Measurements from ENCODE around the gene DLG2. TPM values are rescaled to one million over a fixed set of nuclear protein-coding genes. Genes with fewer than 3 reads are reported as not detected.

Gene DLG2
- total and polyA plus RNA-seq, 2 donors (not counting 3 experiments of a cell fraction or from before 2014, with no cell fraction given) = 0.15 to 1.1 TPM

GRCh38 chr11:85668157-85668556 is 41.0 kb upstream of the DLG2 start:
- Histone ChIP-seq H3K9me3 (replicated peaks; ENCODE audit: control insufficient read depth, insufficient read depth, low read length) (no peaks in the 10 kb centered on the region), H3K4me2 (ENCODE audit: insufficient read depth, low read length) (no peak overlapping the region), H3K9me1 (replicated peaks; ENCODE audit: control insufficient read depth, extremely low read depth, insufficient read depth, low read length) (no peaks in the 10 kb centered on the region), H3K79me2 (ENCODE audit: control insufficient read depth, insufficient read depth, low read length) (peaks cover 15% of the 10 kb centered on the region), H4K20me1 (replicated peaks; ENCODE audit: control insufficient read depth, extremely low read depth, insufficient read depth, low read length) (no peaks in the 10 kb centered on the region), H3K9ac (replicated peaks; ENCODE audit: extremely low read depth, insufficient read depth, low read length) (no peak overlapping the region), H3K27me3 (ENCODE audit: control insufficient read depth in 2 of 2, insufficient read depth in 2 of 2, low read length in 2 of 2) (peaks cover 2 to 3% of the 10 kb centered on the region in 2 experiments), H2AFZ (ENCODE audit: low read depth, low read length) (no peak overlapping the region), H3K27ac (ENCODE audit: insufficient read depth, low read depth, low read length) (no peak overlapping the region), H3K36me3 (ENCODE audit: control insufficient read depth in 2 of 2, extremely low read depth in 1 of 2, insufficient read depth in 2 of 2, low read length in 2 of 2) (no peaks in the 10 kb centered on the region), H3K4me3 (replicated peaks in 1 of 3; ENCODE audit: insufficient read depth in 1 of 3, low read depth in 1 of 3, low read length in 3 of 3) (no peak overlapping the region), H3K4me1 (ENCODE audit: control insufficient read depth, extremely low read depth, insufficient read depth, low read length) (no peaks in the 10 kb centered on the region)
- DNase-seq (ENCODE audit: low read depth, low spot score) (no peak), FAIRE-seq (no peak)
- CTCF ChIA-PET = interaction anchor here (0.6 to 0.9 kb wide), 2 partner anchors 17 to 141 kb away, joined by 3 to 5 read pairs; partner anchors contain the start of gene CCDC89
- TF ChIP-seq FOS (IDR thresholded peaks at IDR 0.05; ENCODE audit: borderline replicate concordance, insufficient read depth, low read length) = no peak
- TF ChIP-seq JUN (IDR thresholded peaks at IDR 0.05; ENCODE audit: borderline replicate concordance, insufficient read depth, insufficient read length, low read depth) = no peak
- TF ChIP-seq MAX (IDR thresholded peaks at IDR 0.05; ENCODE audit: insufficient read depth, insufficient read length) = no peak
- TF ChIP-seq CTCF (IDR thresholded peaks at IDR 0.05; ENCODE audit: extremely low read depth in 1 of 2, insufficient read depth in 1 of 2, low read depth in 1 of 2, low read length in 2 of 2) = no peak
- no peak for TF ChIP-seq POLR2A (IDR thresholded peaks at IDR 0.05; ENCODE audit: low read depth, low read length)
- TF ChIP-seq POLR2AphosphoS5 (IDR thresholded peaks at IDR 0.05; ENCODE audit: insufficient read depth, low read depth, low read length) = no peak
- TF ChIP-seq GATA2 (IDR thresholded peaks at IDR 0.05; ENCODE audit: insufficient read depth, insufficient read length, low read depth, low read length) = no peak
- no peak for TF ChIP-seq MYC (IDR thresholded peaks at IDR 0.05; ENCODE audit: low read depth, low read length)
- TF ChIP-seq EZH2 (IDR thresholded peaks at IDR 0.05; ENCODE audit: borderline replicate concordance, low read depth, low read length, severe bottlenecking) = no peak
- POLR2A ChIA-PET = no interaction called here
- BruUV-seq (replicated peaks) = no TSS peak
- dilution Hi-C loops (cut with MboI; ENCODE audit: extremely low pct_ligation_motif_present, low sequenced_read_pairs) (no loop called here), intact Hi-C loops (cut with micrococcal nuclease) (loop anchor here (10.0 kb wide), 1 partner anchor 627 kb away; no protein-coding TSS in a partner anchor)
